ENCODE measurements around the gene CYP1B1.
"Not testable (repeated sequence)": the region's sequence is repeated elsewhere in the genome, so short reads cannot be mapped to it uniquely, and the experiment has no call there.

Gene CYP1B1

GRCh38 chr2:38075507-38076151 lies at the start of gene CYP1B1:
Gene CYP1B1 (minus strand): TSS chr2:38076151. CDS start chr2:38075388, 763 bp downstream.
- no peak for DNase-seq

GRCh38 chr2:38125007-38125406 lies 49.1 kb upstream of the CYP1B1 start:
- DNase-seq = no peak

GRCh38 chr2:38123911-38124310 lies 48.0 kb upstream of the CYP1B1 start:
- DNase-seq = no peak

DNA sequence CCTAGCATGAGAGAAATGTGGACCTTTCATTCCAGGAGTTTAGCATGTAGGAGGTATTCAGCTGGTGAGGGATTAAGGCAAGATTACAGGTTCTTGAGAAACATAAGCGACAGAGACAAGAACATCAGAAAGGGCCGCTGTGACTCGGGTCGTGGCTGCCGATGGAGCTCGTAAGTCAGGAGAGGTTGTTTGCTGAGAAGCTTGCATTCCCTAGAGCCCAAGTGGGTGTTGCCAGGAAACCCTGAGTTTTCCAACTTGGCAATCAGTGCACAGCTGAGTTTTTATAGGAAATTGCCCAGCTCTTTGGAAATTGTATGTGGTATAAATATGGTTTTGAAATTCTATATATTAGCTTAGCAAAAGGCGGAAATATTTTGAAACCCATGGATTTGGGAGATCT lies 46.4 kb upstream of the CYP1B1 start:
- DNase-seq = peak in 1 of 3 experiments; percentile 12

GRCh38 chr2:38121481-38121880 lies 45.5 kb upstream of the CYP1B1 start:
- no peak for DNase-seq

GRCh38 chr2:38120829-38121228 lies 44.9 kb upstream of the CYP1B1 start:
- DNase-seq = no peak

DNA sequence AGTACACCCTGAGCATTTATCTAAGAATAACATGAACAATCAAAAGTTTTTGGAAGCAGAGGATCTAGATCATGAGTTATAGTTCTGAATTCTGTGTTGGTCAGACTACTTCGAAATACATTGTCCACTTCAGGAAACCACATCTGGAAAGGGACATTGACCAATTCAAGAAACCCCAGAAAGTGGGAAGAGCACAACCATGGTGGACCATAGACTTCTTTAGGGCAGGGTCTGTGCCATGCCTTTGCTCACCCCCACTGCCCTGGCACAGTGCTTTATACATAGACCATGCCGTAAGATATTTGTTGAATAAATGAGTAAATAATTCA lies 44.3 kb upstream of the CYP1B1 start:
- no peak for DNase-seq

DNA sequence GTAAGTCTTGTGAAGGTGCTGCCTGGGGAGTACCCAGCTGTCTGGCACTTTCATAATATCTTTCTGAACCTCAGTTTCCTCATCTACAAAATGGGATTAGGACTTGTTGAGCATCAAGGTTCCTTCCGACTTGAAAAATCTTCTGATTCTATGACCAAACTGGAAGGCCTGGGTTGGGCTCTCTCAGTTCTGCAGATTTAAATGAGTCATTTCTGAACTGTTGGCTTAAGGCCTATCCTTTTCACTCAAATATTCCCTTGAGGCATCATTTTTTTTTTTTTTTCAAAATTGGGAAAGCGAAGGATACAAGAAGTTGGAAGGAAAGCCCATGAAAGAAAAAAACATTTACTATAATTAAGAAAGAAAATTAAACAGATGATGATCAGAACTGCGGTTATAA lies 40.8 kb upstream of the CYP1B1 start:
- DNase-seq = no peak

DNA sequence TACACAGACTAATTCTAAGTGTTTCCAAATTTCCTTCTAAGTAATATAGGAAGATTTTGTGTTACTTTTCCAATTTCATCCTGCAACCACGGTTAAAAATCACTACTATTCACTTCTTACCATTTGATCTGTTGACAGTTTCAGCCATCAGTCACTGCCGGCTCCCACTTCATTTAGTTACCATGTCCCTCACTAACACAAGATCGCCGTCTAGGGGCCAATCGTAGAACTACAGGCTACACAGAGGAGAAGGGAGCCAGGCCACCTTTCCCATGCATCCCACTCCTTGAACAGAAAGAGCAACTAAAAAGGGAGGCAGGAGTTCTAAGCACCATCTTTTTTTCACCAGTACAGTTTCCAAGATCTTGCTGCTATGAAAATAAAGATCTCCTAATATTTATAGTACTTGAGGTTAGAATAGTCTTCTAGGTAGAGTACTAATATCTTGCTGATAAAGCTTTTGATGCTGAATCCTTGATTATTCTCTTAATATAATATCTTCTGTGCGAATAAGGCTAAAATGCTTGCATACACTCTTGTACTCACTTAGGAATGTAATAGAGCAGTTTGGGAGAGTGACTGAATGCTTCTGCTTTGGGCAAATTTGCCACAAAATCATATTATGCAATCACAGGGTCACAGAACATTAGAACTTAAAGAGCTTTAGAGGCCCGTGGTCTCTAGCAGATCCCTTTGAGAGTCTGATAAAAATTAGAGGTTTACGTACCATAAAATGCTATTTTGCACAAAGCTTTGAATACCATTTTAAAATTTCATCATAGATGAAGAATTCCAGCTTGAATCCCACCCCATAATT lies 39.5 kb upstream of the CYP1B1 start:
- DNase-seq = peak; percentile 67 to 87 (median 83)

GRCh38 chr2:38113981-38114708 lies 38.2 kb upstream of the CYP1B1 start:
- no peak for DNase-seq

GRCh38 chr2:38113051-38113450 lies 37.1 kb upstream of the CYP1B1 start:
- DNase-seq = no peak

DNA sequence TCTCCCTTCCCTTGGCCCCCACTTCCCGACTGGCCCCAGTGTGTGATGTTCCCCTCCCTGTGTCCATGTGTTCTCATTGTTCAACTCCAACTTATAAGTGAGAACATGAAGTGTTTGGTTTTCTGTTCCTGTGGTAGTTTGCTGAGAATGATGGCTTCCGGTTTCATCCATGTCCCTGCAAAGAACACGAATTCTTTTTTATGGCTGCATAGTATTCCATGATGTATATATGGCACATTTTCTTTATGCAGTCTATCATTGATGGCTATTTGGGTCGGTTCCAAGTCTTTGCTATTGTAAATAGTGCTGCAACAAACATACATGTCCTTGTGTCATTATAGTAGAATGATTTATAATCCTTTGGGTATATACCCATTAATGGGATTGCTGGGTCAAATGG lies 35.4 kb upstream of the CYP1B1 start:
- DNase-seq = not testable (repeated sequence)

DNA sequence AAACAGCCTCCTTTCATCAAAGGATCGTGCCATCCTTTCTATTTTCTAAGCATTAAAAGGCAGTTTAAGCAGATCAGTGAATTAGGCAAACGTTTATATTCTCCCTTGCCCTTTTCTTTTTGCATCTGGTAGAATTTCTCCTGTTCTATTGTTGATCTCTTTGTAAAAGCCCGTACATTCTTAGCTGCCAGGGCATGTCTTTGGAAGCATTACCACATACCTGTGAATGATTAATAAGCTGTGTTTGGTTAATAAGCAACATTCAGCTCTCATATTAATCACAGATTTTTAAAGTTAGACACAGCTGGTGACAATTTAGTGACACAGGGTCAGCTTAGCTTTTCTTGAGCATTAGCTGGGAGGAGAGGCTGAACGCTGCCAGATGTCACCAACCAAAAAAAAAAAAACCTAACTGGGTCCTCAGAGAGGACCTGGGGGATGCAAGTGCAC lies 33.8 kb upstream of the CYP1B1 start:
- no peak for DNase-seq

GRCh38 chr2:38108907-38109731 lies 33.2 kb upstream of the CYP1B1 start:
- no peak for DNase-seq

DNA sequence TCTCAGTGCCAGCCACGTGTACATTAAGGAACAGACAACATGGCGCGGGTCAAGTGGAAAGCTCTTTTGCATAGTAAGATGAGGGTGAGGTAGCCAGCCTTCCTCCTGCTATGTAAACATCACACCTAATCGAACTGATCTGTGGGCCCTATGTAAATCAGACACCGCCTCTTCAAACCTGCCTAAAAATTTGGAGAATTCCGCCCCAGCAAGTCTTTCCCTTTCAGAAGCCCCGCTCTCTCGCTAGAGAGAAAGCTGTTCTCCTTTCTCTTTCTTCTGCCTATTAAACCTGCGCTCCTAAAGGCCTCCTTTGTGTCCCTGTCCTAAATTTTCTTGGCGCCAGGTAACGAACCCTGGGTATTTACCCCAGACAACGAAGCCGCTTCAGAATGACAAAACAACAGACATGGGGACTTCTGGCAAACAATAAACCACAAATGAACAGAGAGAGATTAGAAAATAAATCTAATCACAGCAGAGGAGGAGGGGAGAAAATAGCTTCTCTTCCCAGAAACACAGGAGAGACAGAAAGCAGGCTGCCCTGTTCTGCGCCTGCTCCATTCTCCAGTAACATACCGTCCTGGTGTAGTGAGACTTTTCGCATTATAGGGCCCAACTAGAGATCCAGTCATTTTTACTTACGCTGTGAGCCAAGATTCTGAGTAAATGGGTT lies 31.9 kb upstream of the CYP1B1 start:
- DNase-seq = no peak

GRCh38 chr2:38106405-38107094 lies 30.6 kb upstream of the CYP1B1 start:
- no peak for DNase-seq

GRCh38 chr2:38105922-38106321 lies 30.0 kb upstream of the CYP1B1 start:
- peak in 2 of 3 experiments; percentile 12 to 42 for DNase-seq

GRCh38 chr2:38104598-38104997 lies 28.6 kb upstream of the CYP1B1 start:
- DNase-seq = no peak

DNA sequence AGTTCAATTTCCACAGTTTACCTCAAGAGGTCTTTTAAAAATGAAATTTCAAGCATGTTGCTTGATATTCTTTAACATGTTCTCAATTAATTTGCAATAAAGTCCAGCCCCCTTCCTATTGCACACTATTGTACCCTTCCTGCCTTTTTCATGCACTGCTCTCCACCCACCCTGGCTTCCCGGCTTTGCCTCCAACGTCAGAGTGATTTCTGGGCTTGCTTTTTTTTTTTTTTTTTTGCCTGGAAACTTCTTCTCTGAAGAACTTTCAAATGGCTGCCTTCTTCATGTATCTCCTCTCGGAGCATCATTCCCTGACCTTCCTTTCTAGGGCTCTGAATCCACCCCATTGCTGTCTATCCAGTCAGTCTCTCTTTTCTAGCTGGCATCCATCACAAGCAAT lies 24.4 kb upstream of the CYP1B1 start:
- DNase-seq = no peak

GRCh38 chr2:38099099-38100028 lies 23.4 kb upstream of the CYP1B1 start:
- DNase-seq = no peak
